HuH-7 (cell line): ENCODE results near the gene CLHC1.
"Not testable (repeated sequence)": the region's sequence is repeated elsewhere in the genome, so short reads cannot be mapped to it uniquely, and the experiment has no call there.

Experiments used
- DNase-seq: peaks from one replicate; pipeline ENCODE4 v3.0.0; 2011; ENCODE audit warnings: low spot score

Gene CLHC1

GRCh38 chr2:55232084-55232862, at the start of gene CLHC1, which contains the start of gene RPS27A:
CLHC1 (minus strand) TSS chr2:55232293; CDS start chr2:55222411, 9,882 bp downstream.
RPS27A (plus strand) TSS chr2:55232688; CDS start chr2:55232825, 137 bp downstream.
- DNase-seq: peak; percentile 92

- not testable (repeated sequence) for DNase-seq
These were observed 48.9 kb upstream of the CLHC1 start for GRCh38 chr2:55280851-55281546.

- not testable (repeated sequence) for DNase-seq
These were observed 47.8 kb upstream of the CLHC1 start for GRCh38 chr2:55279859-55280424.

- not testable (repeated sequence) for DNase-seq
These were observed 47.2 kb upstream of the CLHC1 start for GRCh38 chr2:55279214-55279835.

- peak; percentile 24 for DNase-seq
These were observed 45.2 kb upstream of the CLHC1 start for GRCh38 chr2:55277310-55277709.

- not testable (repeated sequence) for DNase-seq
These were observed 42.3 kb upstream of the CLHC1 start for GRCh38 chr2:55274346-55274745.

GRCh38 chr2:55269645-55269990, 37.5 kb upstream of the CLHC1 start:
- DNase-seq: peak; percentile 7

GRCh38 chr2:55268907-55269644, 37.0 kb upstream of the CLHC1 start, which contains the start of gene MTIF2:
MTIF2 (minus strand) TSS chr2:55269231; CDS start chr2:55263858, 5,373 bp downstream.
- peak; percentile 85 for DNase-seq

GRCh38 chr2:55268288-55268906, 36.3 kb upstream of the CLHC1 start:
- DNase-seq: no peak

- not testable (repeated sequence) for DNase-seq
These were observed 27.5 kb upstream of the CLHC1 start for GRCh38 chr2:55259586-55259985.

GRCh38 chr2:55252832-55253231, 20.7 kb upstream of the CLHC1 start:
- peak; percentile 34 for DNase-seq

- no peak for DNase-seq
These were observed 14.9 kb upstream of the CLHC1 start for GRCh38 chr2:55247025-55247424.

- no peak for DNase-seq
These were observed 13.3 kb upstream of the CLHC1 start for GRCh38 chr2:55245411-55245810.

- no peak for DNase-seq
These were observed 10.5 kb upstream of the CLHC1 start for GRCh38 chr2:55242617-55243016.

GRCh38 chr2:55241582-55241981, 9.5 kb upstream of the CLHC1 start:
- DNase-seq: not testable (repeated sequence)

GRCh38 chr2:55239656-55240222, 7.6 kb upstream of the CLHC1 start:
- DNase-seq: no peak

- no peak for DNase-seq
These were observed 5.0 kb upstream of the CLHC1 start for GRCh38 chr2:55236992-55237543.

- DNase-seq: no peak
These were observed 3.8 kb upstream of the CLHC1 start for GRCh38 chr2:55235724-55236538.

GRCh38 chr2:55233658-55233940, 1.5 kb upstream of the CLHC1 start:
- no peak for DNase-seq
